Endodermal cell (in vitro differentiated cells): Measurements from ENCODE around the gene MYO18B. TPM values are rescaled to one million over a fixed set of nuclear protein-coding genes. Genes with fewer than 3 reads are reported as not detected.

ENCODE experiments used
- DNase-seq: peaks from one replicate; pipeline ENCODE4 v3.0.0-alpha.2; 2017
- H3K27ac ChIP-seq: 2 replicates; pipeline ENCODE4 v1.5.1; 2013; ENCODE audit warnings: mild to moderate bottlenecking, low read depth, low read length, moderate library complexity
- H3K27me3 ChIP-seq: 2 replicates; pipeline ENCODE4 v1.6.1; 2013; ENCODE audit warnings: mild to moderate bottlenecking, low read length, moderate library complexity; ENCODE audit not compliant: insufficient read depth, control insufficient read depth, poor library complexity, severe bottlenecking
- H3K36me3 ChIP-seq: 2 replicates; pipeline ENCODE4 v1.7.0; 2013; ENCODE audit warnings: mild to moderate bottlenecking, low read length, moderate library complexity; ENCODE audit not compliant: control insufficient read depth, insufficient read depth
- H3K4me1 ChIP-seq: one replicate; pipeline ENCODE4 v1.7.0; 2013; ENCODE audit warnings: low read length; ENCODE audit not compliant: control insufficient read depth, insufficient read depth
- H3K4me3 ChIP-seq: 2 replicates; pipeline ENCODE4 v1.5.1; 2013; ENCODE audit warnings: mild to moderate bottlenecking, low read length, moderate library complexity
- H3K9ac ChIP-seq: 2 replicates; pipeline ENCODE4 v1.6.1; 2013; ENCODE audit warnings: mild to moderate bottlenecking, low read length, moderate library complexity; ENCODE audit not compliant: poor library complexity, severe bottlenecking; ENCODE audit errors: extremely low read depth
- H3K9me3 ChIP-seq: 2 replicates; pipeline ENCODE4 v1.6.1; 2013; ENCODE audit warnings: mild to moderate bottlenecking, low read length, moderate library complexity; ENCODE audit not compliant: control insufficient read depth
- H3K27ac Mint-ChIP-seq: 2 replicates; pipeline ENCODE4 v1.8.0; 2020; ENCODE audit warnings: mixed read lengths
- H3K27me3 Mint-ChIP-seq: 2 replicates; pipeline ENCODE4 v1.8.0; 2021; ENCODE audit warnings: mild to moderate bottlenecking, mixed read lengths; ENCODE audit not compliant: insufficient read depth
- H3K36me3 Mint-ChIP-seq: 2 replicates; pipeline ENCODE4 v1.8.0; 2020; ENCODE audit warnings: low read depth, mixed read lengths
- H3K4me1 Mint-ChIP-seq: 2 replicates; pipeline ENCODE4 v1.8.0; 2020; ENCODE audit warnings: mixed read lengths
- H3K4me3 Mint-ChIP-seq: 2 replicates; pipeline ENCODE4 v1.8.0; 2020; ENCODE audit warnings: mild to moderate bottlenecking, moderate library complexity, mixed read lengths
- H3K9me3 Mint-ChIP-seq: 2 replicates; pipeline ENCODE4 v1.8.0; 2020; ENCODE audit warnings: mild to moderate bottlenecking, mixed read lengths
- WGBS, 2 experiments: methylation state at CpG; one replicate each; pipeline versions ENCODE4 v1.1.5 to v1.1.7; 2013; ENCODE audit warnings: missing lambda C conversion rate in 2 of 2, mixed read lengths in 1 of 2; ENCODE audit not compliant: insufficient coverage in 1 of 2, insufficient read length in 1 of 2; 5-methylcytosine and 5-hydroxymethylcytosine counted together
- total RNA-seq, 2 donors: library from RNA; stranded (reverse); fragmentation: NEBNext Ultra II Directional in 1 of 2; extraction: Animal tissue kit (Norgen Biotek cat#: 25700) in 1 of 2; gene quantifications; 2 replicates in 1 of 2; 3 replicates in 1 of 2; pipeline ENCODE4 v1.2.1, GENCODE V29; 2021
- TF ChIP-seq, protein P1 (sequence below): fragments of 200-600 bp; sonication (generic); conservative IDR thresholded peaks from 2 replicates; pipeline ENCODE4 v1.5.0; 2021; ENCODE audit warnings: antibody characterized with exemption, mild to moderate bottlenecking

MYO18B gene
- total RNA-seq, 2 donors from 2014 or later, result 0.77 to 0.84 TPM

DNA sequence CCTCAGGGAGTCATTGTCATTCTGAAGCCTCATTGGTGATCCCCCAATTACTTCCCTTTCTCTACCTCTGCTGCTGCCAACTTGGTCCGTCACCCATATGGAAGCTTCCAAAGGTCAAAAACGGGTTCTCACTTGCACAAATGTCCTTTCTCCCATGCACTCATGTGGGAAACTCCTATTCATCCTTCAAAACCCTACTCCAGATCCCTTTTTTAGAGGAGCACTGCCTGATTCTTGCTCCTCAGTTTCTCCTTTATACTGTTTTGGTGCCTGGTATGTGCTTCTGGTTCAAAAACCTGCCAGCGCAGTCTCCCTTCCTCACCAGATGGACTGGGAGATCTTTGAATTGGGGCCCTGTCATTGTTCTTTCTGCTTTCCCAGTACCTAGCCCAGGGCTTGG lies 41.9 kb downstream of the MYO18B start:
- H3K4me3 ChIP-seq, result no peak overlapping the region
- H3K4me1 ChIP-seq, result no peaks in the 10 kb centered on the region
- H3K27ac ChIP-seq, result no peak overlapping the region
- TF ChIP-seq, protein P1, sequence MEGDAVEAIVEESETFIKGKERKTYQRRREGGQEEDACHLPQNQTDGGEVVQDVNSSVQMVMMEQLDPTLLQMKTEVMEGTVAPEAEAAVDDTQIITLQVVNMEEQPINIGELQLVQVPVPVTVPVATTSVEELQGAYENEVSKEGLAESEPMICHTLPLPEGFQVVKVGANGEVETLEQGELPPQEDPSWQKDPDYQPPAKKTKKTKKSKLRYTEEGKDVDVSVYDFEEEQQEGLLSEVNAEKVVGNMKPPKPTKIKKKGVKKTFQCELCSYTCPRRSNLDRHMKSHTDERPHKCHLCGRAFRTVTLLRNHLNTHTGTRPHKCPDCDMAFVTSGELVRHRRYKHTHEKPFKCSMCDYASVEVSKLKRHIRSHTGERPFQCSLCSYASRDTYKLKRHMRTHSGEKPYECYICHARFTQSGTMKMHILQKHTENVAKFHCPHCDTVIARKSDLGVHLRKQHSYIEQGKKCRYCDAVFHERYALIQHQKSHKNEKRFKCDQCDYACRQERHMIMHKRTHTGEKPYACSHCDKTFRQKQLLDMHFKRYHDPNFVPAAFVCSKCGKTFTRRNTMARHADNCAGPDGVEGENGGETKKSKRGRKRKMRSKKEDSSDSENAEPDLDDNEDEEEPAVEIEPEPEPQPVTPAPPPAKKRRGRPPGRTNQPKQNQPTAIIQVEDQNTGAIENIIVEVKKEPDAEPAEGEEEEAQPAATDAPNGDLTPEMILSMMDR, result no peak
- Mint-ChIP-seq H3K9me3 (no peaks in the 10 kb centered on the region), H3K4me3 (no peak overlapping the region), H3K27ac (no peak overlapping the region), H3K4me1 (no peaks in the 10 kb centered on the region), H3K36me3 (no peaks in the 10 kb centered on the region), H3K27me3 (peaks cover 3% of the 10 kb centered on the region)
- DNase-seq, result no peak
- no peaks in the 10 kb centered on the region for H3K27me3 ChIP-seq
- 92 to 95% methylated on average over 2 to 3 of the region's 3 CpGs for WGBS, 2 experiments
- no peak overlapping the region for H3K9ac ChIP-seq
- no peaks in the 10 kb centered on the region for H3K36me3 ChIP-seq
- H3K9me3 ChIP-seq, result no peaks in the 10 kb centered on the region

DNA sequence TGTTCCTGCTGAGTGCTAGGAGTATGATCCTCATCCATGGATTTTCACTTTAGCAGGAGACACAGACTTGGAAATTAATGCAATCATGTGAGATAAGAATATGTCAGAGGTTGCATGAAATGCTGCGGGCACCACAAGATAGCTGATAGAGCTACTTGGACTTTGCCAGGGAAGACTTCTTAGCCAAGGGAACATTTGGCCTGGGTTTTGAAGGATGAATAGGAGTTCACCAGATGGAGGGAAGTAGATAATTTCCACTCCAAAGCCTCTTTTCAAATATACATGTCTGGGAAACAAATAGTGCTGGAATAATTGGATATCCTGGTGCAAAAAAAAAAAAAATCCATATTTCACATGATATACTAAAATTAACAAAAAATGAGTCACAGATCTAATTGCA lies 44.2 kb downstream of the MYO18B start:
- Mint-ChIP-seq H3K27me3 (peaks cover 3% of the 10 kb centered on the region), H3K36me3 (no peaks in the 10 kb centered on the region), H3K4me3 (no peak overlapping the region), H3K4me1 (no peaks in the 10 kb centered on the region), H3K9me3 (no peaks in the 10 kb centered on the region), H3K27ac (no peak overlapping the region)
- no peaks in the 10 kb centered on the region for H3K36me3 ChIP-seq
- H3K9ac ChIP-seq, result no peak overlapping the region
- H3K4me1 ChIP-seq, result no peaks in the 10 kb centered on the region
- TF ChIP-seq, protein P1, result no peak
- H3K27me3 ChIP-seq, result no peaks in the 10 kb centered on the region
- 97 to 100% methylated on average over 1 of the region's 1 CpG for WGBS, 2 experiments
- H3K27ac ChIP-seq, result no peak overlapping the region
- no peaks in the 10 kb centered on the region for H3K9me3 ChIP-seq
- no peak overlapping the region for H3K4me3 ChIP-seq
- DNase-seq, result no peak

DNA sequence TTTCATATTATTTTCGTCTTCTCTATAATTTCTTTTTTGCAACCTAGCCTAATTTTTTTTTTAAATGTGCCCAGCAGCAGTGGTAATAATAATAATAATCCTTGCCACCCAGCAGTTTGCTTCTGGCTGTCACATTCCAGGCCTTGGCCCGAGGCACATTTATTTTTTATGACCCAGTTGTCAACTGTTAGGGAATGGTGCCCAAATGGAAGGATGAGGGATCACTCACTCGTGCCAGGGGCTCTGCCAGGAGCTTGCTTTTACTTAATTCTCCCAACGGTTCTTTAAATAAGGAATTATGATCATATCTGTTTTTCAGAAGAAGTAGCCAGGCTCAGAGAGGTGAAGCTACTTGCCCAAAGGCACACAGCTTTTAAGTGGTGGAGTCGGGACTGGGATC lies 49.6 kb downstream of the MYO18B start:
- DNase-seq, result no peak
- no peaks in the 10 kb centered on the region for H3K9me3 Mint-ChIP-seq
- Histone ChIP-seq H3K4me1 (no peaks in the 10 kb centered on the region), H3K4me3 (no peak overlapping the region), H3K9me3 (no peaks in the 10 kb centered on the region), H3K9ac (no peak overlapping the region), H3K36me3 (no peaks in the 10 kb centered on the region), H3K27me3 (no peaks in the 10 kb centered on the region), H3K27ac (no peak overlapping the region)
- 90 to 95% methylated on average over 2 to 5 of the region's 5 CpGs for WGBS, 2 experiments
- TF ChIP-seq, protein P1, result no peak
- no peaks in the 10 kb centered on the region for H3K36me3 Mint-ChIP-seq
- H3K4me1 Mint-ChIP-seq, result no peaks in the 10 kb centered on the region
- no peak overlapping the region for H3K4me3 Mint-ChIP-seq
- no peaks in the 10 kb centered on the region for H3K27me3 Mint-ChIP-seq
- H3K27ac Mint-ChIP-seq, result no peak overlapping the region
